Measurements from ENCODE around the gene PIK3R3.
"Not testable (repeated sequence)": the region's sequence is repeated elsewhere in the genome, so short reads cannot be mapped to it uniquely, and the experiment has no call there.

The PIK3R3 gene

DNA sequence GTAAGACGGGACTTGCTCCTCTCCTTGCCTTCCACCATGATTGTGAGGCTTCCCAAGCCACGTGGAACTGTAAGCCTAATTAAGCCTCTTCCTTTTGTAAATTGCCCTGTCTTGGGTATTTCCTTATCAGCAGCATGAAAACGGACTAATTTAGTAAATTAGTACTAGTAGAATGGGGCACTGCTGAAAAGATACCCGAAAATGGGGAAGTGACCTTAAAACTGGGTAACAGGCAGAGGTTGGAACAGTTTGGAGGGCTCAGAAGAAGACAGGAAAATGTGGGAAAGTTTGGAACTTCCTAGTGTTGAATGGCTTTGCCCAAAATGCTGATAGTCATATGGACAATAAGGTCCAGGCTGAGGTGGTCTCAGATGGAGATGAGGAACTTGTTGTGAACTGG is 75.2 kb downstream of the PIK3R3 start:
- H3K4me3 ChIP-seq (ENCODE audit: low read length); H3K9ac ChIP-seq (ENCODE audit: low read depth, low read length); H3K9me3 ChIP-seq (replicated peaks; ENCODE audit: low read length); H3K4me2 ChIP-seq (ENCODE audit: low read length); H3K4me1 ChIP-seq (ENCODE audit: control insufficient read depth, insufficient read depth, low read length); H3K27me3 ChIP-seq (ENCODE audit: control insufficient read depth, insufficient read depth, low read length); H3K36me3 ChIP-seq (ENCODE audit: insufficient read depth, low read length): not testable (repeated sequence)

DNA sequence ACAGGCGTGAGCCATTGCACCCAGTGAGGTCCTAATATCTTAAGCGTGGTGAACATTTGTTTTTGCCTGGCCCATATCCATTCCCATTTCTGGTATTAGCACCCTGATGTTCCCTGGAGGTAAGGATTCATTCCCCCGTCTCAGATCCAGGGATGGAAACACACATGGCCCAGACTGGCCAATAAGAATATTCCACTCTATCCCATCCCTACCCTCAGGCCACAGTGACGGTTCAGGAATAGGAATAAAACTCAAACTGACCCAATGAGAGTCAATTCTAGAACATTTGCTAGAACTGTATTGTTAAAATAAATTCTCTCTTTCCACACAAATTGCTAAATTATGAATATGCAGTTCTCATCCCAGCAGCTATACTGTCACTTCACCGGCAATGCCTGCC is 76.1 kb downstream of the PIK3R3 start:
- Histone ChIP-seq H3K4me3 (ENCODE audit: low read length) (no peak overlapping the region), H3K9ac (ENCODE audit: low read depth, low read length) (no peak overlapping the region), H3K9me3 (replicated peaks; ENCODE audit: low read length) (no peaks in the 10 kb centered on the region), H3K27me3 (ENCODE audit: control insufficient read depth, insufficient read depth, low read length) (no peaks in the 10 kb centered on the region), H3K4me1 (ENCODE audit: control insufficient read depth, insufficient read depth, low read length) (no peaks in the 10 kb centered on the region), H3K4me2 (ENCODE audit: low read length) (no peak overlapping the region), H3K36me3 (ENCODE audit: insufficient read depth, low read length) (no peaks in the 10 kb centered on the region)

DNA sequence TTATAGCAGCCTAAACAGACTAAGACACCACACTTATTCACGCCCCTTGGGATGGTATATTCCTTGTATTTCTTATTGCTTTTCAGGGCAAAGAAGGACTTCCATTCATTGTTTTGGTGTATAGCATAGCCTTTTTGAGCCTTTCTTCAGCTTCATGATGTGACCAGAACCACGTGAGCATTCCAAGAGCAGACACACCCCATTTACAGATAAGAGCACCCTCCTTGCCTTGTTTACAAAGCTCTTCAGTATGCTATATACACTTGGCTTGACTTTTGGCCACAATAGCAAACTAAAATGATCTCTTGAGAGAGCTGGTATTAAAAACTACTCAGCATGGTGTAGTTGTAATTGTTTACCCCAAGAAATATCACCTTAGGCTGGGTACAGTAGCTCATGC is 78.7 kb downstream of the PIK3R3 start:
- no peak overlapping the region for H3K9ac ChIP-seq (ENCODE audit: low read depth, low read length)
- no peaks in the 10 kb centered on the region for H3K27me3 ChIP-seq (ENCODE audit: control insufficient read depth, insufficient read depth, low read length)
- H3K36me3 ChIP-seq (ENCODE audit: insufficient read depth, low read length): no peaks in the 10 kb centered on the region
- no peak overlapping the region for H3K4me2 ChIP-seq (ENCODE audit: low read length)
- no peak overlapping the region for H3K4me3 ChIP-seq (ENCODE audit: low read length)
- H3K4me1 ChIP-seq (ENCODE audit: control insufficient read depth, insufficient read depth, low read length): no peaks in the 10 kb centered on the region
- no peaks in the 10 kb centered on the region for H3K9me3 ChIP-seq (replicated peaks; ENCODE audit: low read length)

DNA sequence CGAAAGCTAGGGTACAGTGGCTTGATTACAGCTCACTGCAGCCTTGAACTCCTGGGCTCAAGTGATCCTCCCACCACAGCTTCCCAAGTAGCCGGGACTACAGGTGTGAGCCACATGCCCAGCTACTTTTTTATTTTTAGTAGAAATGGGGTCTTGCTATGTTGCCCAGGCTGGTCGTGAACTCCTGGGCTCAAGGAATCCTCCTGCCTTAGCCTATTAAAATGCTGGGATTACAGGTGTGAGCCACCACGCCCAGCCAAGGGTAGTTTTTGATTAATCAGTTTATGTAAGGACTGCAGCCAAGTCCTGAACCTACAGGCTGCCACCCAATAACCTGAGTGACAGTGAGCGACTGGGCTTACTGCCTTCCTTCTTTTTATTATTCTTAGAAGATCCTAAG is 88.3 kb downstream of the PIK3R3 start:
- H3K9me3 ChIP-seq (replicated peaks; ENCODE audit: low read length): no peaks in the 10 kb centered on the region
- H3K9ac ChIP-seq (ENCODE audit: low read depth, low read length): no peak overlapping the region
- H3K4me2 ChIP-seq (ENCODE audit: low read length): no peak overlapping the region
- H3K27me3 ChIP-seq (ENCODE audit: control insufficient read depth, insufficient read depth, low read length): no peaks in the 10 kb centered on the region
- H3K4me3 ChIP-seq (ENCODE audit: low read length): no peak overlapping the region
- H3K36me3 ChIP-seq (ENCODE audit: insufficient read depth, low read length): no peaks in the 10 kb centered on the region
- H3K4me1 ChIP-seq (ENCODE audit: control insufficient read depth, insufficient read depth, low read length): peaks cover 9% of the 10 kb centered on the region

DNA sequence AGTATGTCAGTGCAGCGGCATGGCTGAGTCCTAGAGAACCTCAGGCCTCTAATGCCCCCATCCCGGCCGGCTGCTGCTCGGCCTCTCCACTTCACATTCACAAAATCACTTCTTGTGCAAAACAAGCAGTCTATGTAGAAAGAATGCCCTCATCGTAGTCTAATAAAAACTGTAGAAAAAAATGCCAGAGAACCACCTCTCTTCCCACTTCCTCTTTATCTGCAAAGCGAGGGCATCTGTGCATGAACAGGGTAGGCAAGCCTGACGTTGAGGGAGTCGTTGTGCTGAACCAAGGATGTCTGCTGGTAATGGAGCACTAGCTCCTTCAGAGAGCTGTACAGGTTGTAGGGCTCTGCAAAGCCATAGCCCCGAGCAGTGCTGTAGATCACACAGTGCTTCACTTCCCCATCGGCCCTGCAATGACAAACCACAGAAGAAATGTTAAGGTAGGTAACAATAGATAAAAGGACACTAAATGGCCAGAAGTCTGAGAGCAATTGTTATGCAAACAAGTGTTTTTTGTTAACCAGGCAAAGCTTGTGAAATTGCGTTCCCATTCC is 88.9 kb downstream of the PIK3R3 start:
- H3K4me2 ChIP-seq (ENCODE audit: low read length): no peak overlapping the region
- H3K36me3 ChIP-seq (ENCODE audit: insufficient read depth, low read length): no peaks in the 10 kb centered on the region
- H3K9ac ChIP-seq (ENCODE audit: low read depth, low read length): no peak overlapping the region
- no peaks in the 10 kb centered on the region for H3K27me3 ChIP-seq (ENCODE audit: control insufficient read depth, insufficient read depth, low read length)
- H3K4me3 ChIP-seq (ENCODE audit: low read length): no peak overlapping the region
- no peaks in the 10 kb centered on the region for H3K9me3 ChIP-seq (replicated peaks; ENCODE audit: low read length)
- H3K4me1 ChIP-seq (ENCODE audit: control insufficient read depth, insufficient read depth, low read length): peaks cover 9% of the 10 kb centered on the region

DNA sequence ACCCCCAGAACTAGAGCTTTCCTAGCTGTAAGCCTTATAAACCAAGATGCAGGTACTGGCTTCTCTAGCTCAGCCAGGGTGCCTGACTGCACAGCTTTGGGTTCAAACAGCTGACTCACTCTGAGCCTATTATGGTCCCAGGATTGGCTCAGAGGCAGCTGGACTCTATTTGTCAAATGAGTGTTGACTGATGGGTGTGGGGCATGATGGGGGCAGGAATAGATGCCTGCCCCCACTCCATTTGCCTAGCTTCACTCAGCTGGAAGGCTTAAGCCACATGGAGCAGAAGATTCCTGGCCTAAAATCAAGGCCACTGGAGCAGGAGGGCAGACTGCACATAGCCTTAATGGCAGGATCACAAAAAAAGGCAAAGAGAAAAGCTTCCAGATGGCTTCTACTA is 90.5 kb downstream of the PIK3R3 start:
- H3K9me3 ChIP-seq (replicated peaks; ENCODE audit: low read length): no peaks in the 10 kb centered on the region
- no peaks in the 10 kb centered on the region for H3K36me3 ChIP-seq (ENCODE audit: insufficient read depth, low read length)
- peaks cover 9% of the 10 kb centered on the region for H3K4me1 ChIP-seq (ENCODE audit: control insufficient read depth, insufficient read depth, low read length)
- H3K27me3 ChIP-seq (ENCODE audit: control insufficient read depth, insufficient read depth, low read length): no peaks in the 10 kb centered on the region
- H3K4me3 ChIP-seq (ENCODE audit: low read length): no peak overlapping the region
- H3K9ac ChIP-seq (ENCODE audit: low read depth, low read length): no peak overlapping the region
- H3K4me2 ChIP-seq (ENCODE audit: low read length): no peak overlapping the region

DNA sequence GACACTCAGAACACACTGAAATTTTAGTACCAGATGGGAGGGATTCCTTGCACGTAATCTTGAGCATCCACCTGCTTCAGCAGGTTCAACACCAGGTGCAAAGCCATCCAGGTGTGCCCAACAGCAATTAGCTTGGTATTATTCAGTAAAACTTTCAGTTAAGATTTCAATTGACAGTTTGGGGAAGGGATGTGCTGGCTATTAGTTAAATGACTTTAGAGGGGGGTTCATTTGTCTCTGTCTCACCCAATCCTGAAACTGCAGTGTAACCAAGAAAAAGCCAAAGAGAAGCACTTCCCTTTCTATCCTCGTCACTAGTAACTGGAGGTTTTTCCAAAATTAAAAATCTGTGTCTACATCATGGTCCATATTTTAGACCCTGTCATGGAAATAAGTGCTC is 90.9 kb downstream of the PIK3R3 start:
- Histone ChIP-seq H3K27me3 (ENCODE audit: control insufficient read depth, insufficient read depth, low read length) (no peaks in the 10 kb centered on the region), H3K9me3 (replicated peaks; ENCODE audit: low read length) (no peaks in the 10 kb centered on the region), H3K4me1 (ENCODE audit: control insufficient read depth, insufficient read depth, low read length) (peaks cover 9% of the 10 kb centered on the region), H3K36me3 (ENCODE audit: insufficient read depth, low read length) (no peaks in the 10 kb centered on the region), H3K9ac (ENCODE audit: low read depth, low read length) (no peak overlapping the region), H3K4me2 (ENCODE audit: low read length) (no peak overlapping the region), H3K4me3 (ENCODE audit: low read length) (no peak overlapping the region)

DNA sequence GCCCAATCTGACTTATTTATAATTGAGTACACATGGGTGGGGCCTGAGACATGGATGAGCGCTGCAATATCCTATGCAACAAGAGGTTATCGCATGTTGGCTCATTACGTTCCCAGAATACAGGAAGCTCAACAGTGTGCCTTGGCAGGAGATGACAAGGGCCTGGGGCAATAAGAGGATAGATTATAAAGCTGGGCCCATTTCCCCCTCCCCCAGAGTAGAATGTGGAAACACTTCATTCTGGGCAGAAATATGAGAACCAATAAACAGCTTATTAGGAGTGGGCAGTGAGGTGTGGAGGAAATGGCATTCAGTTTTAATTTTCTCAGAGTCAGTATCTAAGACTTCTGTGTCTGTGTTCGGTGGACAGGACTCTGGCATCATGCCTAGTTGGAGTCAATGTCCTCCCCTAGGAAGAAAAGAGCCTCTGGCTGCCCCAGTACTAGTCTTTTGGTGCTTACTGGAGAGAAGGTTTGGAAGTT is 92.8 kb downstream of the PIK3R3 start:
- no peak overlapping the region for H3K4me3 ChIP-seq (ENCODE audit: low read length)

DNA sequence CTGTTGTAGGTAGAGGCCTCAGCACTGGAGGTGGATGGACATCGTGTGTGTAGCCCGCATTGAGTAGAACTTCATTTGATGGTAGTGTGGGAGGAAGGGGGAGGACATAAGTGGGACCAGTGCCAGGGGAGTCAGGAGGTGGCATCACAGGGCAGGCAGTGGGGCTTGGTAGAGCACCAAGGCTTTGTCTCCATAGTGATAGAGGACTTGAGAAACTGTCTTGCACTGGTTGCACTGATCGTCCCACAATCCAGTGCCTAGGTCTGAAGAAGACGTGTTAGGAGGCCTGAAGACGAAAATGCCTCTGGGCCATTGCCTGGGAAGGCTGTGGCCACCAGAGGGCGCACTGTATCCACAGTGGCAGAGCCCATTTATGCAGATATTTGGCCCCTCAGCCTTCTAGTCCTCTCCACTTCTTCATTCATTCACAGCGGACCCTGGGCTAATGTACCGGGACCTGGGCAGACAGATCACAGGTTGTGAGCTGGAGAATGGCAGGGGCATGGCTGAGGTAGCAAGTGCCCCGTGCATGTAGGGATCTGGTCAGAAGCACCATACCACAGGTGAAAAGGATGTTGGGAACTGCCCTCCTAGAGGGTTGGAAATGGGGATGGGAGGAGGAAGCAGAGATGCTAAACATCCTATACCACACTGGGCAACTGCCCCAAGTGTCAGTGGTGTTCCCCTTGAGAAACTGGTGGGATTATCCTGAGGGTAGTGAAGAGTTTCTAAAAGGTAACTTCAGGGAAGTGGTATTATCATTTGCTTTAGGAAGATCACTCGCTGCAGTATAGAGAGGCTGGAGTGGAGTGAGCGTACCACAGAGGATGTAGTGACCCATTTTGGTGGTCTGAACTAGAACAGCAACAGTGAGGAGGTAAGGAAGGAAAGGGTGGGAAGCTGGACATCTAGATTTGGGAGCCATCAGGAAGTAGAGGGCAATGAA is 95.3 kb downstream of the PIK3R3 start:
- H3K27me3 ChIP-seq (ENCODE audit: control insufficient read depth, insufficient read depth, low read length): no peaks in the 10 kb centered on the region
- H3K36me3 ChIP-seq (ENCODE audit: insufficient read depth, low read length): peaks cover 11% of the 10 kb centered on the region
- no peaks in the 10 kb centered on the region for H3K9me3 ChIP-seq (replicated peaks; ENCODE audit: low read length)
- no peak overlapping the region for H3K4me2 ChIP-seq (ENCODE audit: low read length)
- H3K4me1 ChIP-seq (ENCODE audit: control insufficient read depth, insufficient read depth, low read length): peaks cover 9% of the 10 kb centered on the region
- no peak overlapping the region for H3K4me3 ChIP-seq (ENCODE audit: low read length)
- H3K9ac ChIP-seq (ENCODE audit: low read depth, low read length): no peak overlapping the region

More for the DNA sequence above, 92.8 kb downstream of the PIK3R3 start:
- Histone ChIP-seq H3K4me1 (ENCODE audit: control insufficient read depth, insufficient read depth, low read length) (peaks cover 9% of the 10 kb centered on the region), H3K36me3 (ENCODE audit: insufficient read depth, low read length) (no peaks in the 10 kb centered on the region), H3K9ac (ENCODE audit: low read depth, low read length) (no peak overlapping the region), H3K27me3 (ENCODE audit: control insufficient read depth, insufficient read depth, low read length) (no peaks in the 10 kb centered on the region), H3K4me2 (ENCODE audit: low read length) (no peak overlapping the region), H3K9me3 (replicated peaks; ENCODE audit: low read length) (no peaks in the 10 kb centered on the region)

DNA sequence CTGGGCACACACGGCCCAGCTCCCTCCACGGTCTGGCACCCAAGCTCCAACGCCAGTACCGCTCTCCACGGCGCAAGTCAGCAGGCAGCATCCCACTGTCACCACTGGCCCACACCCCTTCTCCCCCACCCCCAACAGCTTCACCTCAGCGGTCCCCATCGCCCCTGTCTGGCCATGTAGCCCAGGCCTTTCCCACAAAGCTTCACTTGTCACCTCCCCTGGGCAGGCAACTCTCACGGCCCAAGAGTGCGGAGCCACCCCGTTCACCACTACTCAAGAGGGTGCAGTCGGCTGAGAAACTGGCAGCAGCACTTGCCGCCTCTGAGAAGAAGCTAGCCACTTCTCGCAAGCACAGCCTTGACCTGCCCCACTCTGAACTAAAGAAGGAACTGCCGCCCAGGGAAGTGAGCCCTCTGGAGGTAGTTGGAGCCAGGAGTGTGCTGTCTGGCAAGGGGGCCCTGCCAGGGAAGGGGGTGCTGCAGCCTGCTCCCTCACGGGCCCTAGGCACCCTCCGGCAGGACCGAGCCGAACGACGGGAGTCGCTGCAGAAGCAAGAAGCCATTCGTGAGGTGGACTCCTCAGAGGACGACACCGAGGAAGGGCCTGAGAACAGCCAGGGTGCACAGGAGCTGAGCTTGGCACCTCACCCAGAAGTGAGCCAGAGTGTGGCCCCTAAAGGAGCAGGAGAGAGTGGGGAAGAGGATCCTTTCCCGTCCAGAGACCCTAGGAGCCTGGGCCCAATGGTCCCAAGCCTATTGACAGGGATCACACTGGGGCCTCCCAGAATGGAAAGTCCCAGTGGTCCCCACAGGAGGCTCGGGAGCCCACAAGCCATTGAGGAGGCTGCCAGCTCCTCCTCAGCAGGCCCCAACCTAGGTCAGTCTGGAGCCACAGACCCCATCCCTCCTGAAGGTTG is 97.6 kb downstream of the PIK3R3 start:
- H3K27me3 ChIP-seq (ENCODE audit: control insufficient read depth, insufficient read depth, low read length): no peaks in the 10 kb centered on the region
- H3K9me3 ChIP-seq (replicated peaks; ENCODE audit: low read length): no peaks in the 10 kb centered on the region
- no peak overlapping the region for H3K9ac ChIP-seq (ENCODE audit: low read depth, low read length)
- H3K36me3 ChIP-seq (ENCODE audit: insufficient read depth, low read length): peaks cover 31% of the 10 kb centered on the region
- no peak overlapping the region for H3K4me2 ChIP-seq (ENCODE audit: low read length)
- H3K4me3 ChIP-seq (ENCODE audit: low read length): no peak overlapping the region
- peaks cover 5% of the 10 kb centered on the region for H3K4me1 ChIP-seq (ENCODE audit: control insufficient read depth, insufficient read depth, low read length)
